GM12892 (cell line): ENCODE data around the gene CLEC16A.

Experiments used
- POLR2A ChIP-seq: IDR thresholded peaks from 2 replicates; pipeline ENCODE4 v1.6.1; 2011; ENCODE audit warnings: low read depth, low read length, control low read depth
- POLR2AphosphoS5 ChIP-seq: IDR thresholded peaks from 2 replicates; pipeline ENCODE4 v1.6.1; 2011; ENCODE audit warnings: low read depth, low read length, control low read depth
- TAF1 ChIP-seq: IDR thresholded peaks from 2 replicates; pipeline ENCODE4 v1.6.1; 2011; ENCODE audit warnings: low read depth, mild to moderate bottlenecking, control low read depth, low read length, borderline replicate concordance

DNA sequence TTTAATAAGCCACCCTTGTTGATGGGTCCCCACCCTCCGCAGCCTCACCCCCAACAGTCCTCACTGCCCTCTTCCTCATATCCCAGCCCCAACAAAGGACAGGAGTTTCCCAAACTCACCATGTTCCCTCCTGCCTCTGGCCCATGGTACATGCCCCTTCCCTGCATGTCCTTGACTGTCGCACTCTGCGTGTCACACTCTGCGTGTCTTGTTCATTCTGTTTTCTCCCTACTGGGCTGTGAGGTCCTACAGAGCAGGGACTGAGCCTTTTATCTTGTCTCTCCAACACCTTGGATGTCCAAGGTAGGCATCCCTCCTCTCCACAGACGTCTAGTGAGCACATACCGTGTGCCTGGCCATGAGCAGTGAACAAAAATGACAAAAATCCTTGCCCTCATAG, 156.9 kb downstream of the CLEC16A start:
- no peak for TF ChIP-seq POLR2A
- TF ChIP-seq POLR2AphosphoS5, result no peak
- no peak for TF ChIP-seq TAF1
